ENCODE data around the gene OCEL1.

Gene OCEL1

GRCh38 chr19:17240826-17241399 is 14.9 kb downstream of the OCEL1 start:
- no peak for DNase-seq

- DNase-seq: no peak
These were observed 16.6 kb downstream of the OCEL1 start for GRCh38 chr19:17242431-17243208.

GRCh38 chr19:17243211-17243829 is 17.3 kb downstream of the OCEL1 start:
- DNase-seq: no peak

- no peak for DNase-seq
These were observed 18.0 kb downstream of the OCEL1 start for GRCh38 chr19:17243830-17244617.

- no peak for DNase-seq
These were observed 18.9 kb downstream of the OCEL1 start for GRCh38 chr19:17244618-17245534.

GRCh38 chr19:17245535-17245984 is 19.5 kb downstream of the OCEL1 start, which contains the start of gene NR2F6:
Gene NR2F6 (minus strand): TSS chr19:17245919. CDS start chr19:17245220, 699 bp downstream.
- no peak for DNase-seq

GRCh38 chr19:17246681-17247425 is 20.8 kb downstream of the OCEL1 start:
- no peak for DNase-seq

GRCh38 chr19:17248011-17248776 is 22.2 kb downstream of the OCEL1 start:
- no peak for DNase-seq

GRCh38 chr19:17249887-17250548 is 24.0 kb downstream of the OCEL1 start:
- no peak for DNase-seq

GRCh38 chr19:17254636-17255035 is 28.6 kb downstream of the OCEL1 start:
- DNase-seq: no peak

- no peak for DNase-seq
These were observed 29.2 kb downstream of the OCEL1 start for GRCh38 chr19:17255150-17255621.

- no peak for DNase-seq
These were observed 30.1 kb downstream of the OCEL1 start for GRCh38 chr19:17256130-17256529.

GRCh38 chr19:17259118-17259780 is 33.2 kb downstream of the OCEL1 start:
- no peak for DNase-seq

- no peak for DNase-seq
These were observed 33.9 kb downstream of the OCEL1 start for GRCh38 chr19:17259934-17260333.

GRCh38 chr19:17260842-17261325 is 34.9 kb downstream of the OCEL1 start:
- peak; percentile 23 for DNase-seq

GRCh38 chr19:17262557-17262956 is 36.5 kb downstream of the OCEL1 start:
- no peak for DNase-seq

GRCh38 chr19:17263712-17264640 is 38.0 kb downstream of the OCEL1 start:
- no peak for DNase-seq

GRCh38 chr19:17264641-17264979 is 38.6 kb downstream of the OCEL1 start, which contains the start of gene USHBP1:
Gene USHBP1 (minus strand): TSS chr19:17264745. CDS start chr19:17264299, 446 bp downstream.
- no peak for DNase-seq

Data from GOT3 (cell line).